OCI-LY3 (cell line): ENCODE results near the gene SUCLG2.
"Not testable (repeated sequence)": the region's sequence is repeated elsewhere in the genome, so short reads cannot be mapped to it uniquely, and the experiment has no call there.

Experiments used
- H2AFZ ChIP-seq: fragments of 200-600, 300-600 bp; shearing (Covaris generic); 2 replicates; pipeline ENCODE4 v1.6.0; 2014; ENCODE audit warnings: antibody characterized with exemption, low read depth, low read length
- H3K27ac ChIP-seq: fragments of 200-600, 300-600 bp; sonication (generic); 2 replicates; pipeline ENCODE4 v1.5.1; 2014; ENCODE audit warnings: mild to moderate bottlenecking, low read length, moderate library complexity, mixed read lengths
- H3K27me3 ChIP-seq: fragments of 200-600, 300-600 bp; sonication (generic); 2 replicates; pipeline ENCODE4 v1.6.1; 2014; ENCODE audit warnings: low read depth, low read length, mixed read lengths
- H3K36me3 ChIP-seq: fragments of 200-600, 300-600 bp; sonication (generic); replicated peaks from 2 replicates; pipeline ENCODE3; 2014; ENCODE audit warnings: low read depth, low read length, mixed read lengths
- H3K4me1 ChIP-seq: fragments of 300-600, 200-600 bp; sonication (generic); 2 replicates; pipeline ENCODE4 v1.6.1; 2014; ENCODE audit warnings: low read length, mixed read lengths
- H3K4me2 ChIP-seq: fragments of 200-600, 300-600 bp; sonication (generic); 2 replicates; pipeline ENCODE4 v1.6.1; 2014; ENCODE audit warnings: low read length, mixed read lengths
- H3K4me3 ChIP-seq: fragments of 300-600, 200-600 bp; sonication (generic); 2 replicates; pipeline ENCODE4 v1.5.1; 2014; ENCODE audit warnings: antibody characterized with exemption, mild to moderate bottlenecking, low read length, moderate library complexity
- H3K79me2 ChIP-seq: fragments of 300-600, 200-600 bp; shearing (Covaris generic); 2 replicates; pipeline ENCODE4 v1.6.1; 2014; ENCODE audit warnings: mild to moderate bottlenecking, low read length, mixed read lengths
- H3K9ac ChIP-seq: fragments of 300-600, 200-600 bp; shearing (Covaris generic); 2 replicates; pipeline ENCODE4 v1.6.0; 2014; ENCODE audit warnings: mild to moderate bottlenecking, low read length, moderate library complexity
- H3K9me3 ChIP-seq: fragments of 200-600, 300-600 bp; shearing (Covaris generic); 2 replicates; pipeline ENCODE4 v1.6.1; 2014; ENCODE audit warnings: low read length, mixed read lengths; ENCODE audit not compliant: insufficient read depth
- H4K20me1 ChIP-seq: fragments of 200-600, 300-600 bp; sonication (generic); 2 replicates; pipeline ENCODE4 v1.6.1; 2016; ENCODE audit warnings: low read length, mixed read lengths; ENCODE audit not compliant: insufficient read depth
- CTCF ChIP-seq: fragments of 200-600, 300-600 bp; sonication (generic); IDR thresholded peaks from 2 replicates; pipeline ENCODE4 v1.5.1; 2014; ENCODE audit warnings: antibody characterized with exemption, low read length, low read depth
- EZH2phosphoT487 ChIP-seq: fragments of 200-600 bp; shearing (Covaris generic); IDR thresholded peaks from 2 replicates; pipeline ENCODE4 v1.6.1; 2018; ENCODE audit warnings: antibody characterized with exemption, mixed run types, low read depth

SUCLG2 gene

DNA sequence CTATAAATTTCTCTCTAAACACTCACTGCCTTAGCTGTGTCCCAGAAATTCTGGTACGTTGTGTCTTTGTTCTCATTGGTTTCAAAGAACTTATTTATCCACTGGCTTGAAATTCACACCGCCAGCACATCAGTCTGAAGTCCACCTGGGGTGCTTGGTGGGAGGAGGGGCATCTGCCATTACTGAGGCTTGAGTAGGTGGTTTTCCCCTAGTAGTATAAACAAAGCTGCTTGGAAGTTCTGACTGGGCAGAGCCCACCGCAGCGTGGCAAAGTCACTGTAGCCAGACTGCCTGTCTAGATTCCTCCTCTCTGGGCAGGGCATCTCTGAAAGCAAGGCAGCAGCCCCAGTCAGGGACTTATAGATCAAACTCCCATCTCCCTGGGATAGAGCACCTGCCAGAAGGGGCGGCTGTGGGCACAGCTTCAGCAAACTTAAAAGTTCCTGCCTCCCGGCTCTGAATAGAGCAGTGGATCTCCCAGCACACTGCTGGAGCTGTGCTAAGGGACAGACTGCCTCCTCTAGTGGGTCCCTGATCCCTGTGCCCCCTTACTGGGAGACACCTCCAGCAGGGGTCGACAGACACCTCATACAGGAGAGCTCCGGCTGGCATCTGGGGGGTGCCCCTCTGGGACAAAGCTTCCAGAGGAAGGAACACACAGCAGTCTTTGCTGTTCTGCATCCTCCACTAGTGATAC lies 114.1 kb downstream of the SUCLG2 start:
- Histone ChIP-seq H3K4me1 (no peaks in the 10 kb centered on the region), H4K20me1 (peaks cover 11% of the 10 kb centered on the region), H3K27ac (no peak overlapping the region), H3K4me2 (no peak overlapping the region), H3K9me3 (no peaks in the 10 kb centered on the region), H3K79me2 (peaks cover 6% of the 10 kb centered on the region; the same call in 1 of the 2 replicates), H3K9ac (no peak overlapping the region), H3K36me3 (no peaks in the 10 kb centered on the region), H3K27me3 (no peaks in the 10 kb centered on the region), H2AFZ (no peak overlapping the region), H3K4me3 (no peak overlapping the region)
- no peak for TF ChIP-seq CTCF
- TF ChIP-seq EZH2phosphoT487, result no peak

DNA sequence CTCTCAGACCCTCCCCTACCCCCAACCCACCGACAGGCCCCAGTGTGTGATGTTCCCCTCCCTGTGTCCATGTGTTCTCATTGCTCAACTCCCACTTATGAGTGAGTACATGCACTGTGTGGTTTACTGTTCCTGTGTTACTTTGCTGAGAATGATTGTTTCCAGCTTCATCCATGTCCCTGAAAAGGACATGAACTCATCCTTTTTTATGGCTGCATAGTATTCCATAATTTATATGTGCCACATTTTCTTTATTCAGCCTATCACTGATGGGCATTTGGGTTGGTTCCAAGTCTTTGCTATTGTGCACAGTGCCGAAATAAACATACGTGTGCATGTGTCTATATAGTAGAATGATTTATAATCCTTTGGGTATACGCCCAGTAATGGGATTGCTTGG lies 117.2 kb downstream of the SUCLG2 start:
- H3K9me3 ChIP-seq, H2AFZ ChIP-seq, H3K9ac ChIP-seq, H3K27me3 ChIP-seq, H3K4me2 ChIP-seq, H3K4me1 ChIP-seq, H3K27ac ChIP-seq, H3K36me3 ChIP-seq, H3K79me2 ChIP-seq, H3K4me3 ChIP-seq: not testable (repeated sequence)
- H4K20me1 ChIP-seq, result peaks cover 18% of the 10 kb centered on the region

DNA sequence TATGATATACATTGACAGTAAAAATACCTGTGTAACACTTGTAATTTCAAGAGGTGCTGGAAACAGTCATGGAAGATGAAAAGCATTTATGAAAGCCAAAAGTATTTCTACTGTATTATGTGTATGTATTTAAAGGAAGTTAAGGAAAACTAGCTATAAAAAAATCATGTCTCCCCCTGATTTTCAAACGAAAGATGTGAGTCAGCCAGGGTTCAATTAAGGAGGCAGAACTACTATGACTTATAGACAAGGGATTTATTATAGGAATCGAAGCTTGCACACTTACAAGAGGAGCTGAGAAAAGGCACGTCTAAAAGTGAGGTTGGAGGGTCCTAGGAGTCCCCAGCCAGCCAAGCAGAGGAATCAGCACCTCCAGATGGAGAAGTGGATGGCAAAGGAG lies 119.4 kb downstream of the SUCLG2 start:
- H3K79me2 ChIP-seq, result peaks cover 9% of the 10 kb centered on the region
- H3K9ac ChIP-seq, result no peak overlapping the region
- no peaks in the 10 kb centered on the region for H3K4me1 ChIP-seq
- H3K27ac ChIP-seq, result no peak overlapping the region
- TF ChIP-seq CTCF (no peak), EZH2phosphoT487 (no peak)
- H4K20me1 ChIP-seq, result peaks cover 32% of the 10 kb centered on the region
- no peaks in the 10 kb centered on the region for H3K9me3 ChIP-seq
- no peak overlapping the region for H3K4me2 ChIP-seq
- H3K36me3 ChIP-seq, result no peaks in the 10 kb centered on the region
- no peak overlapping the region for H3K4me3 ChIP-seq
- no peaks in the 10 kb centered on the region for H3K27me3 ChIP-seq
- no peak overlapping the region for H2AFZ ChIP-seq

- H3K9me3 ChIP-seq, result no peaks in the 10 kb centered on the region
- H3K9ac ChIP-seq, result no peak overlapping the region
- no peak overlapping the region for H3K4me2 ChIP-seq
- no peak for TF ChIP-seq EZH2phosphoT487
- TF ChIP-seq CTCF, result no peak
- H3K27ac ChIP-seq, result no peak overlapping the region
- H3K79me2 ChIP-seq, result peaks cover 12% of the 10 kb centered on the region
- H3K4me3 ChIP-seq, result no peak overlapping the region
- H4K20me1 ChIP-seq, result peaks cover 36% of the 10 kb centered on the region
- H3K36me3 ChIP-seq, result no peaks in the 10 kb centered on the region
- H3K27me3 ChIP-seq, result no peaks in the 10 kb centered on the region
- H3K4me1 ChIP-seq, result no peaks in the 10 kb centered on the region
- H2AFZ ChIP-seq, result no peak overlapping the region
Observed at GRCh38 chr3:67534594-67534993, 119.8 kb downstream of the SUCLG2 start.
